Heart left ventricle (tissue), 13 donors: ENCODE data around the gene CLK3.

Experiments
- POLR2A ChIP-seq, 2 donors: fragments of 450-650 bp; IDR thresholded peaks; one replicate each; pipeline ENCODE4 v1.6.1; 2017; ENCODE audit warnings: antibody characterized with exemption in 2 of 2, mild to moderate bottlenecking in 2 of 2, moderate library complexity in 2 of 2
- TF ChIP-seq, protein P1 (sequence below), 12 donors: fragments of 200-600 bp; sonication (generic) in 4 of 12; IDR thresholded peaks; one replicate each; pipeline versions ENCODE4 v1.5.0 to v1.8.0; 2018 to 2022; ENCODE audit warnings: antibody characterized with exemption in 12 of 12, mild to moderate bottlenecking in 5 of 12
- donor health status: ischemic (EF 13 %, LVEDD 7.1; RV severe dilation, severe dysfunction).
- donor health status: DM: no; HTN: yes; CAD: no.
- donor health status: DM: no; HTN: no; CAD: no.
- donor health status: ischemic (EF 25% LVEDD 6.9; RV normal size, moderate dysfunction).
- donor health status: ischemic (EF 25% LVEDD 5.7; RV mildly dilated, moderate dysfunction).
- donor health status: ischemic (EF 35%, LVEDD 5.7; RV mildly dilated, moderate dysfunction).
- donor health status: nonischemic (EF 11% LVEDD 7.7; RV severe dilation, severe dysfunction).
- donor health status: DM: yes; HTN: yes; CAD: no.
- donor health status: PGD.
- donor health status: ischemic (EF 29% LVEDD 5.4; RV normal size, mild dysfunction).
- donor health status: nonischemic (EF 23%, LVEDD 6.1; RV moderate dilation, normal function).

DNA sequence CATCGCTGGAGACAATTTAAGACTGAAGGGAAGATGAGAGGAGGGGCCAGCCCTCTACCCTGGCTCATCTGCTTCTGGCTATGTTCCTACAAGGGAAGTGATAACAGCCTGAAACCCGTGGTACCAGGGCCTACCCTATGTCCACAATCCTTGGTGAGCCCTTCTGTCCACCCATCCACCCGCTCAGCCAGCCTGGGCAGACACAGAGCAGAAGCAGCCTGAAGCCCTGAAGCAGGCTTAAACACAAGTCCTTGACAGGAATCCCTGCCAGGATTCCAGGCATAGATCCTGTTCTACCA, 15.4 kb downstream of the CLK3 start:
- no peak for TF ChIP-seq POLR2A (IDR thresholded peaks at IDR 0.05)
- TF ChIP-seq, protein P1, sequence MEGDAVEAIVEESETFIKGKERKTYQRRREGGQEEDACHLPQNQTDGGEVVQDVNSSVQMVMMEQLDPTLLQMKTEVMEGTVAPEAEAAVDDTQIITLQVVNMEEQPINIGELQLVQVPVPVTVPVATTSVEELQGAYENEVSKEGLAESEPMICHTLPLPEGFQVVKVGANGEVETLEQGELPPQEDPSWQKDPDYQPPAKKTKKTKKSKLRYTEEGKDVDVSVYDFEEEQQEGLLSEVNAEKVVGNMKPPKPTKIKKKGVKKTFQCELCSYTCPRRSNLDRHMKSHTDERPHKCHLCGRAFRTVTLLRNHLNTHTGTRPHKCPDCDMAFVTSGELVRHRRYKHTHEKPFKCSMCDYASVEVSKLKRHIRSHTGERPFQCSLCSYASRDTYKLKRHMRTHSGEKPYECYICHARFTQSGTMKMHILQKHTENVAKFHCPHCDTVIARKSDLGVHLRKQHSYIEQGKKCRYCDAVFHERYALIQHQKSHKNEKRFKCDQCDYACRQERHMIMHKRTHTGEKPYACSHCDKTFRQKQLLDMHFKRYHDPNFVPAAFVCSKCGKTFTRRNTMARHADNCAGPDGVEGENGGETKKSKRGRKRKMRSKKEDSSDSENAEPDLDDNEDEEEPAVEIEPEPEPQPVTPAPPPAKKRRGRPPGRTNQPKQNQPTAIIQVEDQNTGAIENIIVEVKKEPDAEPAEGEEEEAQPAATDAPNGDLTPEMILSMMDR (IDR thresholded peaks at IDR 0.05) = no peak
